DMS153 treated with DMSO at 0.1 percent for 48 hours (cell line): ENCODE measurements around the gene PRMT3.
"Not testable (repeated sequence)": the region's sequence is repeated elsewhere in the genome, so short reads cannot be mapped to it uniquely, and the experiment has no call there.

ENCODE experiments used
- DNase-seq: peaks from one replicate; lab custom pipeline; 2025; ENCODE audit not compliant: unreplicated experiment; lab: John Stamatoyannopoulos, UW

Gene PRMT3

DNA sequence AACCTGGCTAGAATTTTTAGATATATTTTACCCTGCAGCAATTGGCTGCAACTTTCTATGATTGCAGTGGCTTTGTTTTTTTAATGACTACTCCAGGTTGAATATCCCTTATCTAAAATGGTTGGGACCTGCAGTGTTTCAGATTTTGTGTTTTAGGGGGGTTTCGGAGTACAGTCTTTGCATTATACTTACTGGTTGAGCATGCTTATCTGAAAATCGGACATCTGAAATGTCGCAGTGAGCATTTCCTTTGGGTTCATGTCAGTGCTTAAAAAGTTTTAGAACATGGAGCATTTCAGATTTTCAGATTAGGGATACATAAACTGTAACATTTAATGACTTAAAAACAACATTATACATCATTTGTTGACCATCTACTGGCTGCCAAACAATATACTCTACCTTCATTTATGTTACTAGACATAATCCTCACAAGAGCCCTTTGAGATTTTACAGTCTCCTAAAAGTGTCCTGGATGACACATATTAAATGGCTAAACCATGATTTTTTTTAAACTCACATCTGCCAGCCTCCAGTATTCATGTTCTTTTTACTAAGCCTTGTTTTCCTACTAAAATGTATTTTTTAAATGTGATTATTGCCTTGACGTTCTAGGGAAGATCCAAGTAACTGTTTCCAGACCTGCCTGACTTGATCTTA is 66.3 kb downstream of the PRMT3 start:
- no peak for DNase-seq

DNA sequence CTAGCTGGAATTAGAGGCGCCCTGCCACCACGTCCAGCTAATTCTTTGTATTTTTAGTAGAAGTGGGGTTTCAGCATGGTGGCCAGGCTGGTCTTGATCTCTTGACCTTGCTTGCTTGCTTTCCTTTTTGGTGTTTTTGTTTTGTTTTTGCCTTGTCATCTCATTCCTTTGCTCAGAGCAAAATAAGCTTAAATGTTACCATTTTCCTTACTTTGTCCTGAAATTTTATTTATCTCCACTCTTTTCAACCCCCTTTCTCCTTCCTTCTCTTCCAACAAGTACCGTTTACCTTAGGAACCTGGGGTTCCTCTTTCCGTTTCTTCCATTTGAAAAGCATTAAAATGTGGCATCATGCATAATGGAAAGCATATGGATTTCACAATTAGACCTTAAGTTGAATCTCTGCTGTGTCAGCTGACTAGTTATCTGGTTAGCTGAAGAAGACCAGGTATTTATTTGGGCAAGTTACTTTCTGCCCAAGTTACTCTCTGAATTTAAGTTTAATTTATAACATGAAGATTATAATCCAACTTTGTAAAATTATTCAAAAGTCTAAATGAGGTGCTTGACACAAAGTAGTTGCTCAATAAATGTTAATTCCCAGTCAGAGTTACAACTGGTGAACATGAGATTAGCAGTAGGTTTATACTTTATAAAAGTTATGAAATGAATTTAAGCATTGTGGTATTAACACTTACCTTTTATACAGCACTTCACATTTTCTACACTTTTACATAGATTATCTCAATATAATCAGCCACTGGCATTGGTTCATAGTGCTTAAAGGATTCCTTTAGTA is 69.7 kb downstream of the PRMT3 start:
- no peak for DNase-seq

DNA sequence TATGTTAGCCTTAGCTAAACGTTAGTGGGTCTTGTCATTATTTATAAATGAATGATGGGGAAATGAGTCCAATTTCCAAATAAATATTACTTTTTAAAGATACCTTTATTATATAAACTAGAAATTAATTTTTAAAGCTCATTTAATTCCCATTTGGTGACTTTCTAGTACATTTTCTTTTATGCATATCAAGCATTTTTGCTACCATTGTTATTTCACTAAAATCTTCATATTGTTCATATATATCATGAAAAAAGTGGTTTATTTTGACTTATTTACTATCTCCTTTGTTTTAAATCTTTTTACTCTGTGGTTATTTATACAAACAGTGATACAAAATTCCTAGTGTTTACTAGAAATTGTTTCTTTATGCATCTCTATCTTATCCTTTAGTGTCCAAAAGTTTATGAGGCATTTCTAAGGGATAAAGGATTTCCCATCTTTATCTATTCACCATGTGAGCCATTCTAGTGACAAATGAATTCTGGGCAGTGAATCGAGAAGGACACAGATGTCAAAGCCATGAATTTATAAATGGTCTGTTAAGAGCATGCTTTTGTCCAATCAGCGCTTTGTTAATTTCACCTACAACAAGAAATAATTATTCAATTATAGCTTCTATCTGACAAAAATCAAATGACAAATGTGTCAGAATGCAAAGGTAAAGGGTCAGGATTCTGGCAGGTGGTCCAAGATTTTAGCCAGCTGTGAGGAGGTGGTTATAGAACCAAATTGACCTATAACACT is 70.6 kb downstream of the PRMT3 start:
- DNase-seq: no peak

DNA sequence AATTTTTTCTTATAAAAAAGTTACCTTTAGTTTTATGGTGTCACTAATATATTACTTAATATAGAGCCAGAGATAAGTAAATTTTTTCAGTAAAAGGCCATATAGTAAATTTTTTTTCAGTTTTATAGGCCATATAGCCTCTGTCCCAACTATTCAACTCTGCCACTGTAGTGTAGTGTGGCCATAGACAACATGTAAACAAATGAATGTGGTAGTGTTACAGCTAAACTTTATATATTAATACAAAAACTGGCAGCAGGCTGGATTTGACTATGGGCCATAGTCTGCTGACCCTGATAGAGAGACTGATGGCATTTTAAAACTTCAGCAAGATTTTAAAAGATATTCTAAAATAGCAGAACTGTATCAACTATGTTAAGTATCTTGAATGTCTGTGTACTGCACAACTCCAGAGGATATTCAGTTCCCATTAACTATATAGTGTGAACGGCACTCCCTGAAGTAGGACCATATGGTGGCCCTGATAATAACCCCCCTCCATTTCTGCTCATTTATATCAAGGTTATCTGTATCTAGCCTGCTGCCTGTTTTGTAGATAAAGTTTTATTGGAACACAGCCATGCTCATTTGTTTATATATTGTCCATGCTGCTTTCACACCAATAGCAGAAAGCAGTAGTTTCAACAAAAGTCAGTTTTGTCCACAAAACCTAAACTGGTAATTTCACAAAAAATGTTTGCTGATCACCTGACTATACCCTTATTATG is 71.6 kb downstream of the PRMT3 start:
- DNase-seq: no peak

GRCh38 chr11:20459865-20460264 is 72.3 kb downstream of the PRMT3 start:
- no peak for DNase-seq

DNA sequence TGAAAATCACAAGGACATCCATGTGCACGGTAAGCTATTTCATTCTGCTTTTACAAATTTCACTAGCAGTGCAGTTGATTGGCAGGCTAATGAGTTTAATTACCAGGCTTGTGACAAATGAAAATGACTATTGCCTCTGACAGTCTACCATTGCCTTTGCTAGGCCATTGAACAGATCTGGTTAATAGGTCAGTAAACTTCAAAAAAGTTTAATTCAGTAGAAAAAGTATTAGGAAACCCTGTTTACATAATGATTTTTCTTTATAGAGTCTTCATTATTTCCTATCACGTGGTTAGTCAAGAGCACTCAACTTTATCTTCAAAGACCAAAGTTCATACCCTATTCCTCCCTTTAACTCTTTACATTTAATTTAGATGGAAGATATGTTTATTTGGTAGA is 77.0 kb downstream of the PRMT3 start:
- no peak for DNase-seq

GRCh38 chr11:20467487-20468185 is 80.1 kb downstream of the PRMT3 start:
- no peak for DNase-seq

GRCh38 chr11:20470348-20470747 is 82.8 kb downstream of the PRMT3 start:
- no peak for DNase-seq

- not testable (repeated sequence) for DNase-seq
Measured at GRCh38 chr11:20471929-20472328, 84.4 kb downstream of the PRMT3 start.

GRCh38 chr11:20474176-20474881 is 86.8 kb downstream of the PRMT3 start:
- DNase-seq: no peak

GRCh38 chr11:20474882-20475517 is 87.5 kb downstream of the PRMT3 start:
- no peak for DNase-seq

- DNase-seq: no peak
Measured at GRCh38 chr11:20477418-20478090, 90.0 kb downstream of the PRMT3 start.

DNA sequence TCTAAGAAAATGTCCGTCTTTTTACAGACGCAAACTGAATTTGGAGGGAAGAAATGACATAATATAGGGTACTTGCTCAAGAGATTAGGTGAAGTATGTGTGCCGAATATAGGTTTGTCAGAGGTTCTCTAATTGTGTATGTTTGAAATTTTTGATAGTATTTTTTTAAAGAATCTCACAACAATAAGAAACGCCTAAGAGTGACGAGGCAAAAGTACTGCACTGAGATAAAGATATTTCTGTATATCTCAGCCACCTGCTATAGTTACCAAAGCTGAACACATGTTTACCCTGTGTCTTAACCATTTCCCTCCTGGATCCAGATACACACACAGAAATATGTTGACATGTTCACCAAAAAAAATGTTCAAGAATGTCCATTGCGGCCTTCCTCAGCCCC is 92.0 kb downstream of the PRMT3 start:
- DNase-seq: no peak

DNA sequence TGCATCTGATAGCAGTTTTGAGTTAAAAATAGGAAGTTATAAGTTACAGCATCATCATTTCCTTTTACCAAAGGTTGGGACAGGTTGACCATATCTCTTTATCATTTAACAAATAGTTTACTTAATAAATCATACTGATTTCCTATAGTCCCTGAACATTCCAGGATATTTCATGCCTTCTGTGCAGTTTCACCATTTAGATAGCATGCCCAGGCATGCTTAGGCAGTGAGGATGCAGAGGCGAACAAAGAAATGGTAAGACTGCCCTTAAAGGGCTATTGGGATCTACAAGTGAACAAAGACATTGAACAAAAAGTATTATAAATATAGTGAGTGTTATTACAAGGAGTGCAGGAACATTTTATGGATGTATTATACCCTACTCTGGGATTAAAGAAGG is 96.4 kb downstream of the PRMT3 start:
- DNase-seq: no peak

- not testable (repeated sequence) for DNase-seq
Measured at GRCh38 chr11:20484416-20484815, 96.9 kb downstream of the PRMT3 start.

DNA sequence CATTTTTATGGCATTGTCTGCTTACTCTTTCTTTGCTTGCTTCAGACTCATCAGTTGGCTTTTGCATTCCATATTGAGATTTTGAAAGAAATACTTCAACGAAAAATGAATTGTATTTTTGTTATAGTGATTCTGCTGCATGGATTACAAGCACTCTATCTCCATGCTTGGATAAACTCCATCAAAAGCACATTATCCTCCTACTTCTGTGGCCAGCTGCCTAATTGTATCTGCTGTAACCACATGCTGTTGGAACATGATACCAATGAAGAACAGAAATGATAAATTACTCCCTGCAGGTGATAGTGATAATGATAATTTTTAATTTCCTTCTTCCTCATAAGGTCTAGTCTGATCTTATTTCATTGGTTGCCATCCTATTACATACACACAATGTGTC is 100.8 kb downstream of the PRMT3 start:
- DNase-seq: peak; percentile 85

DNA sequence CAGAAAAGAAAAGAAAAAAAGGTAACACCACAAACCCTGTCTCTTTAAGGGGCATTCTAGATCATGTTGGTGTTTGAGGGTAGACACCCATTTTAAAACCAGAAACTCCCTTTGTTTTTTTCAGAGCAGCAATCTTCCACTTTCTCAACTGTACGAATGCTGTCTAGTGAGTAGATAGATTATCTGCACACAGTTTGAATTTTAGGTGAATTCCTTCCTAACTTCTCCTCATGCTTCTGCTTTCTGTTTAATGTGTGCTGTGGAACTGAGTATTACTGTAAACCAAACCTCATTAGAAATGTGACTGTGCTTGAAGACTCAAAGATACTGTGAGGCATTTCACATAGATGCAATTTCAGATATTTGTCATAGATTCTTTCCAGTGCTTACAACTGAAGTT is 102.4 kb downstream of the PRMT3 start:
- DNase-seq: no peak

- no peak for DNase-seq
Measured at GRCh38 chr11:20493340-20493739, 105.8 kb downstream of the PRMT3 start.
